Testis (tissue), 2 donors: ENCODE data around the gene FSIP1.

Source experiments
- CTCF ChIP-seq, 3 experiments: fragments of 450-650 bp in 2 of 3; fragments of 200-600 bp in 1 of 3; sonication (generic) in 1 of 3; IDR thresholded peaks; one replicate each; pipeline ENCODE4 v1.5.1; 2016 to 2019; ENCODE audit warnings: antibody characterized with exemption in 3 of 3, mild to moderate bottlenecking in 2 of 3, moderate library complexity in 1 of 3
- POLR2A ChIP-seq: fragments of 450-650 bp; IDR thresholded peaks from one replicate; pipeline ENCODE4 v1.6.1; 2017; ENCODE audit warnings: antibody characterized with exemption, mild to moderate bottlenecking, moderate library complexity

GRCh38 chr15:39720621-39721611, 61.7 kb downstream of the FSIP1 start:
- TF ChIP-seq CTCF (IDR thresholded peaks at IDR 0.05) (no peak), POLR2A (no peak)
